C4-2B (cell line): ENCODE measurements around the gene KANK4.

Source experiments
- ZFX ChIP-seq: fragments of 450-650 bp; IDR thresholded peaks from 2 replicates; pipeline ENCODE4 v1.6.1; 2017
- TF ChIP-seq, protein P1 (sequence below): fragments of 450-650 bp; conservative IDR thresholded peaks from 2 replicates; pipeline ENCODE4 v1.5.1; 2017; ENCODE audit warnings: mild to moderate bottlenecking

DNA sequence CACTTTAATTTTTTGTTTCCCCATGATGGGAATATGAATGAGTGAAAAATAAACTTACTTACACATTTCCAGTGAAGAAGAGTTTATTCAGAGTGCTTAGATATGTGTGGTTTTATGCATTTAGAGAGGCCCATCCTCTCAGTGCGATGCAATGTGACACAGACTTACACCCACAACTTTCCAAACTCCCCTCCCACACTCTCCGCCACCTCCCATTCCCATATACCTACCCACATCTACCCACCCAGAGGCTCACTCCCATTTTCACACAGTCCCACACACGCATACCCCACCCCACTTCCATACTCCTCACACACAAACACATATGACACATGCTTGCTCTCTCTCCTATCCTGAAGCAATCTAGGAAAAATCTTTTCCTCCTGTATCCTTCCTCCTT is 21.9 kb upstream of the KANK4 start:
- TF ChIP-seq, protein P1, sequence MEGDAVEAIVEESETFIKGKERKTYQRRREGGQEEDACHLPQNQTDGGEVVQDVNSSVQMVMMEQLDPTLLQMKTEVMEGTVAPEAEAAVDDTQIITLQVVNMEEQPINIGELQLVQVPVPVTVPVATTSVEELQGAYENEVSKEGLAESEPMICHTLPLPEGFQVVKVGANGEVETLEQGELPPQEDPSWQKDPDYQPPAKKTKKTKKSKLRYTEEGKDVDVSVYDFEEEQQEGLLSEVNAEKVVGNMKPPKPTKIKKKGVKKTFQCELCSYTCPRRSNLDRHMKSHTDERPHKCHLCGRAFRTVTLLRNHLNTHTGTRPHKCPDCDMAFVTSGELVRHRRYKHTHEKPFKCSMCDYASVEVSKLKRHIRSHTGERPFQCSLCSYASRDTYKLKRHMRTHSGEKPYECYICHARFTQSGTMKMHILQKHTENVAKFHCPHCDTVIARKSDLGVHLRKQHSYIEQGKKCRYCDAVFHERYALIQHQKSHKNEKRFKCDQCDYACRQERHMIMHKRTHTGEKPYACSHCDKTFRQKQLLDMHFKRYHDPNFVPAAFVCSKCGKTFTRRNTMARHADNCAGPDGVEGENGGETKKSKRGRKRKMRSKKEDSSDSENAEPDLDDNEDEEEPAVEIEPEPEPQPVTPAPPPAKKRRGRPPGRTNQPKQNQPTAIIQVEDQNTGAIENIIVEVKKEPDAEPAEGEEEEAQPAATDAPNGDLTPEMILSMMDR, result no peak
- no peak for TF ChIP-seq ZFX
